Transverse colon (tissue), 4 donors: ENCODE results near the gene EGFR. TPM values are rescaled to one million over a fixed set of nuclear protein-coding genes. Genes with fewer than 3 reads are reported as not detected.

Source experiments
- DNase-seq: peaks from one replicate; pipeline ENCODE4 v3.0.0-alpha.2; 2019
- H3K27ac ChIP-seq, 4 donors: fragments of 200-600 bp; sonication (generic); 2 replicates each; pipeline ENCODE4 v1.5.1; 2016 to 2018; ENCODE audit warnings: inconsistent platforms in 4 of 4
- H3K27me3 ChIP-seq: fragments of 200-600 bp; sonication (generic); 2 replicates; pipeline ENCODE4 v1.5.1; 2017; ENCODE audit warnings: inconsistent platforms
- H3K36me3 ChIP-seq, 4 donors: fragments of 200-600 bp; sonication (generic); 2 replicates each; pipeline ENCODE4 v1.5.1; 2017 to 2019; ENCODE audit warnings: inconsistent platforms in 4 of 4
- H3K4me1 ChIP-seq, 4 donors: fragments of 200-600 bp; sonication (generic); 2 replicates each; pipeline ENCODE4 v1.5.1; 2017 to 2020; ENCODE audit warnings: inconsistent platforms in 4 of 4
- H3K4me3 ChIP-seq, 4 donors: fragments of 200-600 bp; sonication (generic); 1 replicate in 1 of 4; 2 replicates in 3 of 4; pipeline versions ENCODE4 v1.5.1 to v1.6.1; 2017 to 2019; ENCODE audit warnings: inconsistent platforms in 4 of 4
- H3K9me3 ChIP-seq, 2 donors: fragments of 200-600 bp; sonication (generic); 2 replicates each; pipeline ENCODE4 v1.5.1; 2017 to 2019; ENCODE audit warnings: inconsistent platforms in 2 of 2
- EP300 ChIP-seq: sonication (generic); formaldehyde crosslinking; IDR thresholded peaks from one replicate; pipeline ENCODE4 v1.6.1; 2017; ENCODE audit warnings: antibody characterized with exemption, low read depth
- POLR2A ChIP-seq: fragments of 450-650 bp; IDR thresholded peaks from one replicate; pipeline ENCODE4 v1.6.1; 2016; ENCODE audit warnings: antibody characterized with exemption, mild to moderate bottlenecking, moderate library complexity
- POLR2AphosphoS5 ChIP-seq, 3 donors: sonication (generic); formaldehyde crosslinking; IDR thresholded peaks; one replicate each; pipeline ENCODE4 v1.6.1; 2016; ENCODE audit warnings: antibody characterized with exemption in 3 of 3
- WGBS, 2 donors: methylation state at CpG; one replicate each; pipeline ENCODE4 v1.1.5; 2018; ENCODE audit warnings: low coverage in 1 of 2; 5-methylcytosine and 5-hydroxymethylcytosine counted together
- in situ Hi-C, 4 donors: fragments of 200-750 bp; cut with MboI; loops; one replicate each; pipeline versions ENCODE4 v1.15.0 to v1.15.1; 2017; ENCODE audit warnings: low sequenced_read_pairs in 3 of 4, low pct_ligation_motif_present in 1 of 4, low pct_unique_long_range_greater_than_20kb in 1 of 4
- intact Hi-C: fragments of 100-400 bp; cut with DNase I; formaldehyde crosslinking; loops from one replicate; pipeline ENCODE4 v1.15.1; 2023; ENCODE audit warnings: low total_unique reads
- total RNA-seq, 4 donors: library from RNA; depleted of rRNA; stranded (reverse); fragments of >200 nt; gene quantifications; one replicate each; pipeline ENCODE4 v1.1.0, GENCODE V29; 2016
- TF ChIP-seq, protein P1 (sequence below), 5 experiments: fragments of 200-600 bp in 3 of 5; fragments of 450-650 bp in 2 of 5; sonication (generic) in 3 of 5; IDR thresholded peaks; 1 replicate in 2 of 5; 2 replicates in 3 of 5; pipeline ENCODE4 v1.5.1; 2016 to 2017; ENCODE audit warnings: antibody characterized with exemption in 5 of 5, inconsistent platforms in 3 of 5, mild to moderate bottlenecking in 2 of 5, moderate library complexity in 1 of 5

The EGFR gene
- total RNA-seq, 4 donors from 2014 or later = 40.0 to 85.7 (median 72.9) TPM

DNA sequence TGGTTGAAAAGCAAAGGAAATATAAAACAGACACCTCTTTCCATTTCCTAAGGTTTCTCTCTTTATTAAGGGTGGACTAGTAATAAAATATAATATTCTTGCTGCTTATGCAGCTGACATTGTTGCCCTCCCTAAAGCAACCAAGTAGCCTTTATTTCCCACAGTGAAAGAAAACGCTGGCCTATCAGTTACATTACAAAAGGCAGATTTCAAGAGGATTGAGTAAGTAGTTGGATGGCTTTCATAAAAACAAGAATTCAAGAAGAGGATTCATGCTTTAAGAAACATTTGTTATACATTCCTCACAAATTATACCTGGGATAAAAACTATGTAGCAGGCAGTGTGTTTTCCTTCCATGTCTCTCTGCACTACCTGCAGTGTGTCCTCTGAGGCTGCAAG, 191.9 kb downstream of the EGFR start:
- Histone ChIP-seq H3K4me1 (peaks cover 5 to 14% (median 9%) of the 10 kb centered on the region in 4 donors), H3K27ac (no peak overlapping the region), H3K9me3 (no peaks in the 10 kb centered on the region), H3K4me3 (no peak overlapping the region), H3K36me3 (peaks cover 0 to 9% (median 3%) of the 10 kb centered on the region in 4 donors), H3K27me3 (no peaks in the 10 kb centered on the region)
- in situ Hi-C loops = no loop called here
- no peak for DNase-seq
- TF ChIP-seq POLR2AphosphoS5 (IDR thresholded peaks at IDR 0.05) = no peak
- TF ChIP-seq, protein P1, sequence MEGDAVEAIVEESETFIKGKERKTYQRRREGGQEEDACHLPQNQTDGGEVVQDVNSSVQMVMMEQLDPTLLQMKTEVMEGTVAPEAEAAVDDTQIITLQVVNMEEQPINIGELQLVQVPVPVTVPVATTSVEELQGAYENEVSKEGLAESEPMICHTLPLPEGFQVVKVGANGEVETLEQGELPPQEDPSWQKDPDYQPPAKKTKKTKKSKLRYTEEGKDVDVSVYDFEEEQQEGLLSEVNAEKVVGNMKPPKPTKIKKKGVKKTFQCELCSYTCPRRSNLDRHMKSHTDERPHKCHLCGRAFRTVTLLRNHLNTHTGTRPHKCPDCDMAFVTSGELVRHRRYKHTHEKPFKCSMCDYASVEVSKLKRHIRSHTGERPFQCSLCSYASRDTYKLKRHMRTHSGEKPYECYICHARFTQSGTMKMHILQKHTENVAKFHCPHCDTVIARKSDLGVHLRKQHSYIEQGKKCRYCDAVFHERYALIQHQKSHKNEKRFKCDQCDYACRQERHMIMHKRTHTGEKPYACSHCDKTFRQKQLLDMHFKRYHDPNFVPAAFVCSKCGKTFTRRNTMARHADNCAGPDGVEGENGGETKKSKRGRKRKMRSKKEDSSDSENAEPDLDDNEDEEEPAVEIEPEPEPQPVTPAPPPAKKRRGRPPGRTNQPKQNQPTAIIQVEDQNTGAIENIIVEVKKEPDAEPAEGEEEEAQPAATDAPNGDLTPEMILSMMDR (IDR thresholded peaks at IDR 0.05) = no peak
- no peak for TF ChIP-seq EP300
- no peak for TF ChIP-seq POLR2A
- WGBS, 2 donors = 66 to 67% methylated on average over 1 of the region's 1 CpG
- intact Hi-C loops = no loop called here

DNA sequence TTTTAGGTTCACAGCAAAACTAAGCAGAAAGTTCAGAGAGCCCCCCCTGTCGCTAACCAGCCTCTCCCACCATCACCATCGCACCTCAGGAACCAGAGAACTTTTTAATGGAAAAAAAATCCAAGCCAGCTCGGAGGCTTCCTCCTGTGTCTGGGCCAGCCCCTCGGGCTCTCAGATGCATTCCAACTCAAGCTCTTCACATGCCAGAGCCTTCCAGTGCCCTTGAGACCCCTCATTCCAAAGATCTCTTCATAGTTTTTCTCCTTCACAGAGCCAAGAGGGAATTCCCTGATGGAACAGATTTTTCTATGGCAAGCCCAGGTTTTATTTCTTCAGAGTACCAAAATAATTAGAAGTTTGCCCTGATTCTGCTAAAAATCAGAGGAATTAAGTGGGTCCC, 192.9 kb downstream of the EGFR start:
- Histone ChIP-seq H3K4me1 (peaks cover 5 to 14% (median 9%) of the 10 kb centered on the region in 4 donors), H3K4me3 (no peak overlapping the region), H3K9me3 (no peaks in the 10 kb centered on the region), H3K27ac (no peak overlapping the region), H3K36me3 (no peaks in the 10 kb centered on the region), H3K27me3 (no peaks in the 10 kb centered on the region)
- TF ChIP-seq POLR2AphosphoS5 (IDR thresholded peaks at IDR 0.05) (no peak), EP300 (no peak), POLR2A (no peak)
- TF ChIP-seq, protein P1 (IDR thresholded peaks at IDR 0.05) = no peak
- no peak for DNase-seq
- intact Hi-C loops (no loop called here), in situ Hi-C loops (no loop called here)
- 61% methylated on average over 4 of the region's 4 CpGs; no CpG with 5 or more reads in 1 of the 2 donors for whole genome bisulfite sequencing, 2 donors

DNA sequence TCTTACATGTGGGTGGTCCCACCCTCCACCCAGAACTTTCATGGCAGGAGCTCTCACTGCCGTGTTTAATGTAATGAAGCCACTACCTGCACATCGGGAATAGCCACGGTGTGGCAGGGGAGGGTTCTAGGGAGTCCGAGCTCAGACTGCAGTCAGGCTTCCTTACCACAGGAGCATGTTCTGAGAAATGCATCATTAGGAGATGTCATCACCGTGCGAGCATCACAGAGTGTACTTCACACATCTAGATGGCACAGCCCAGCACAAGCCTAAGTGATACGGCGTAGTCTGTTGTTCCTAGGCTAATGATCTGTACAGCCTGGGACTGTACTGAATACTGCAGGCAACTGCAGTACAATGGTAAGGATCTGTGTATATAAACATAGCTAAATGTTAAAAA, 193.4 kb downstream of the EGFR start:
- Histone ChIP-seq H3K4me3 (no peak overlapping the region), H3K27ac (no peak overlapping the region), H3K36me3 (no peaks in the 10 kb centered on the region), H3K27me3 (no peaks in the 10 kb centered on the region), H3K4me1 (peaks cover 5 to 14% (median 9%) of the 10 kb centered on the region in 4 donors), H3K9me3 (no peaks in the 10 kb centered on the region)
- TF ChIP-seq POLR2AphosphoS5 (IDR thresholded peaks at IDR 0.05) (no peak), EP300 (no peak), POLR2A (no peak)
- TF ChIP-seq, protein P1 (IDR thresholded peaks at IDR 0.05) = no peak
- in situ Hi-C loops (no loop called here), intact Hi-C loops (no loop called here)
- 72 to 73% methylated on average over 4 to 8 of the region's 8 CpGs for WGBS, 2 donors
- no peak for DNase-seq

DNA sequence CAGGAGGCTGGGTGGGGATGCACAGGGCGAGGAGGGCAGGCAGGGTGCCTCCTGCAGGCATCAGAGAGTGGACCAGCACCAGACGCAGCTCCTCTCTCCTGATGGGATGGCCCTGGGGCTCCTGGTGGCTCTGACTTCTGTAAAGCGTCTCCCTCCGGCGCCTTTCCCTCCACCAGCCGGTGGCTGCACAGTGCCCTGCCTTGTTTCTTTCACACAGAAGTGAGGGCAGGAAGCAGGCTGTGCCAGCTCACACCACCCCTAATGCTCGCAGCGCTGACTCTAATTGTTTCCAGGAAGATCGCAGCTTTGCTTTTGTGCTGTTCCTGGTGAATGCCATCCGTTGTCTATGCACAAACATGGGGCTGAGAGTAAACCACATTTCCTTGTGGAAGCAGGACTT, 194.0 kb downstream of the EGFR start:
- H3K9me3 ChIP-seq = no peaks in the 10 kb centered on the region
- H3K27ac ChIP-seq = no peak overlapping the region
- H3K36me3 ChIP-seq = no peaks in the 10 kb centered on the region
- H3K4me1 ChIP-seq = peaks cover 5 to 14% (median 9%) of the 10 kb centered on the region in 4 donors
- 52% methylated on average over 10 of the region's 10 CpGs; no CpG with 5 or more reads in 1 of the 2 donors for WGBS, 2 donors
- no peak for DNase-seq
- in situ Hi-C loops = no loop called here
- intact Hi-C loops = no loop called here
- TF ChIP-seq POLR2AphosphoS5 (IDR thresholded peaks at IDR 0.05) (no peak), EP300 (no peak), POLR2A (no peak)
- TF ChIP-seq, protein P1 (IDR thresholded peaks at IDR 0.05) = no peak
- H3K4me3 ChIP-seq = no peak overlapping the region
- no peaks in the 10 kb centered on the region for H3K27me3 ChIP-seq
